Neural progenitor cell (in vitro differentiated cells): Measurements from ENCODE around the gene SLC25A22.

Experiments used
- CTCF ChIP-seq: fragments of 200-600 bp; sonication (generic); IDR thresholded peaks from 2 replicates; pipeline ENCODE4 v1.5.1; 2017; ENCODE audit warnings: antibody characterized with exemption, mild to moderate bottlenecking
- EZH2 ChIP-seq: fragments of 200-600 bp; sonication (generic); IDR thresholded peaks from 2 replicates; pipeline ENCODE4 v1.6.1; 2017; ENCODE audit warnings: antibody characterized with exemption, mild to moderate bottlenecking, moderate library complexity
- EZH2phosphoT487 ChIP-seq: fragments of 200-600 bp; sonication (generic); IDR thresholded peaks from 2 replicates; pipeline ENCODE4 v1.6.1; 2017; ENCODE audit warnings: antibody characterized with exemption

DNA sequence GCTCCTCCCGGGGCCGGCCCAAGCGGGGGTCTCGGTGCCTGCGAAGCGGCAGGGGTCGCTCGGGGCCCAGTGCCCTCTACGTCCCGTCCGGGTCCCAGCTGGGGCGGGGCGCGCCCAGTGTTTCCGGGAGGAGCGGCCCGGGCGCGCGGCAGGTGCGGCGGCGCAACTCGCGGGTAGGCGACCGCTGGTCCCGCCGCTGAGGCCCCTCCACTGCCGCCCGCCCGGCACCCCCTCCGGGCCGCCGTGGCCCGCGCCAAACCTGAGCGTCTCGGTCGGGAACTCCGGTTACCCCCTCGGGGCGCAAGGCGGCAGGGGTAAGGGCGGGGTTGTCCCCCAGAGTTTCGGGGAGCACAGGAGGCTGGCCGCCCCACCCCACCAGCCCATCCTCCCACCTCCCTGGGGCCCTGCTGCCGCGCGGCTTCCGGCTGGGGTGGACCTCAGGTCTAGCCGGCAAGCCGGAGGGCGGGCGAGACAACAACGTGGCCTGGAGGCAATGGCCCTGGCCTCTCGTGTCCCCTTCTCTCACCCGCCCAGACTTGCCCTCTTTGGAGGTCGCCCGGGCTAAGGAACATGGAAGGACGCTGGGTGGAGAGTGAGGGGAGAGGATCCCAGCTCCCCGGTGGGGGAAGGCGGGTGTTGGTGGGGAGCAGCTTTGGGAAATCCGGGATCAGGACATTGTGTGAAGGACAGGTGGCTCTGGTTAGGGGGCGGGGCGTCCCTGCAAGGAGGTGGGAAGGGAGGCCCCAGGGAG, 29.2 kb upstream of the SLC25A22 start:
- TF ChIP-seq CTCF (peak; percentile 7), EZH2phosphoT487 (peak; percentile 47), EZH2 (peak; percentile 73)
